Immature natural killer cell (primary cell): ENCODE measurements around the gene COL4A1. TPM values are rescaled to one million over a fixed set of nuclear protein-coding genes. Genes with fewer than 3 reads are reported as not detected.
A peak's percentile ranks its signal among the peaks of the same experiment; 100 is the strongest.

Source experiments
- DNase-seq, 3 donors: peaks; one replicate each; pipeline ENCODE4 v3.0.0; 2022; ENCODE audit warnings: mixed read lengths in 1 of 3
- H3K27ac Mint-ChIP-seq, 6 donors: one replicate each; pipeline ENCODE4 v1.8.0; 2020; ENCODE audit warnings: mixed read lengths in 6 of 6, mild to moderate bottlenecking in 5 of 6, inconsistent platforms in 4 of 6, moderate library complexity in 3 of 6
- H3K27me3 Mint-ChIP-seq, 3 donors: one replicate each; pipeline ENCODE4 v1.8.0; 2020 to 2021; ENCODE audit warnings: low read depth in 3 of 3, mild to moderate bottlenecking in 3 of 3, mixed read lengths in 3 of 3, moderate library complexity in 3 of 3, inconsistent platforms in 1 of 3
- H3K36me3 Mint-ChIP-seq, 3 donors: one replicate each; pipeline ENCODE4 v1.8.0; 2020; ENCODE audit warnings: mixed read lengths in 3 of 3, inconsistent platforms in 2 of 3, mild to moderate bottlenecking in 2 of 3
- H3K4me1 Mint-ChIP-seq, 2 donors: one replicate each; pipeline ENCODE4 v1.8.0; 2020; ENCODE audit warnings: inconsistent platforms in 2 of 2, mild to moderate bottlenecking in 2 of 2, mixed read lengths in 2 of 2, moderate library complexity in 1 of 2
- H3K4me3 Mint-ChIP-seq, 5 donors: one replicate each; pipeline ENCODE4 v1.8.0; 2020; ENCODE audit warnings: mild to moderate bottlenecking in 5 of 5, mixed read lengths in 5 of 5, inconsistent platforms in 3 of 5, moderate library complexity in 3 of 5
- H3K9me3 Mint-ChIP-seq, 6 donors: one replicate each; pipeline ENCODE4 v1.8.0; 2020; ENCODE audit warnings: mild to moderate bottlenecking in 6 of 6, mixed read lengths in 6 of 6, inconsistent platforms in 4 of 6, moderate library complexity in 3 of 6
- polyA plus RNA-seq, 3 donors: library from polyadenylated mRNA; unstranded; fragments of 300-500 nt; fragmentation: Illumina TruSeq; gene quantifications; one replicate each; pipeline ENCODE4 v1.2.3, GENCODE V29; 2021

The COL4A1 gene
- polyA plus RNA-seq, 3 donors from 2014 or later = not detected

DNA sequence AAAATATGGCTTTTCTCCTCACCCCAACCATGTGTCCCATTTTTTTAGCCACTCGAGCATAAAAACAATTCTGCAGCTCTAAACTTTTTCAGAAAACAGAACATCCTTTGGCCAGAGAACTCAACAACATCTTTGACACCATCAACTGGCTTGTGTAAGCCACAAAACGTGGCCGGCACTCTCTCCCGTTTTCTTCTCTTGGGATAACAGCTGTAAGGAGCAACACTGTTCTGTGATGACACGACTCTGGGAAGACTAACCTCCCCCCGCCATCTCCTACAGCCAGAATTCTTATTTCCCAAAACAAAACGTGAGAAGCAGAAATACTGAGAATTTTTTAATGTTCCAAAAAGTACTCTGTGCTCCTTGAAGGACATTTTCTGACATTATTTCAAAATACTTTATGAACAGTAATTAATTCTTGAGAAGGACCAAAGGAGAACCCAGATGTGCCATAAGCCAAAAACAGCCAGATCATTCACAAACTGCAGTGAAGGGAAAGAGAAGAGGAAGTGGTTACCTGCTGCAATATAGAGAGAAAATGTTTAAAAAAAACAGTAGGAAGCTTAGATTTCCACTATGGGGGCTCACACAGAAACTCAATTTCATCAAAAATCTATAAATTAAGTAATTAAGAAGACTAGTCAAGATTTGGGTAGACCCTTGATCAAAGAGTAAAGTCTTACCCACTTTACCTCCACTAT lies 25.8 kb downstream of the COL4A1 start:
- no peaks in the 10 kb centered on the region for H3K36me3 Mint-ChIP-seq
- no peaks in the 10 kb centered on the region for H3K9me3 Mint-ChIP-seq
- no peak for DNase-seq
- peak overlapping the region in 1 of 6 donors; percentile 52 for H3K27ac Mint-ChIP-seq
- H3K27me3 Mint-ChIP-seq = peaks cover 6 to 9% (median 6%) of the 10 kb centered on the region in 3 donors
- no peaks in the 10 kb centered on the region for H3K4me1 Mint-ChIP-seq
- H3K4me3 Mint-ChIP-seq = no peak overlapping the region

DNA sequence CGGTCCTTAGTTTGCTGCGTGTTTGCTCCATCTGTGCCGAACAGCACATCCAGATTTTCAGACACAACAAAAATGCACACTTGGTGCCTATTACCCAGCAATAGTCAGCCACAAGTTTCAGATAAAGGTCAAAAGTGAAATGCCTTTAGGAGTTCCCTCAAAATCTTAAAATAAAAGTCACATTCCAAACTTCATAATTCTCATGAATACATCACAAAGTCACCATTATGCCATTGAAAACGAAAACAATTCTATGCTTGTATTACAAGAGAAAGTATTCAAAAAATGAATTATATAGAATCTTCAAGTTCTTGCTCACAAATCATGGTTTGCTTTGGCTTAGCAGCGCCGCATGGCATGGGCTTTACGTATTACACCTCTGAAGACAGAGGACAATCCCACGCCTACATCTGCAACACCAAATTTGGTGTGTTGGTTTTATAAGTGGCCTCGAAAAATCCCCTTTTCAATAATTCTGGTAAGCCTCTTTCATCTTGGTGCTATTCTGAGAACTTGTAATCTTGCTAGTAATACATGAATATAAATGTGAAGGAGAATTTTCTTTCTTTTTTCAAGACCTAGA lies 26.6 kb downstream of the COL4A1 start:
- H3K27ac Mint-ChIP-seq = no peak overlapping the region
- no peaks in the 10 kb centered on the region for H3K4me1 Mint-ChIP-seq
- peaks cover 6 to 7% (median 6%) of the 10 kb centered on the region in 3 donors for H3K27me3 Mint-ChIP-seq
- no peak for DNase-seq
- H3K4me3 Mint-ChIP-seq = no peak overlapping the region
- H3K36me3 Mint-ChIP-seq = no peaks in the 10 kb centered on the region
- H3K9me3 Mint-ChIP-seq = no peaks in the 10 kb centered on the region

DNA sequence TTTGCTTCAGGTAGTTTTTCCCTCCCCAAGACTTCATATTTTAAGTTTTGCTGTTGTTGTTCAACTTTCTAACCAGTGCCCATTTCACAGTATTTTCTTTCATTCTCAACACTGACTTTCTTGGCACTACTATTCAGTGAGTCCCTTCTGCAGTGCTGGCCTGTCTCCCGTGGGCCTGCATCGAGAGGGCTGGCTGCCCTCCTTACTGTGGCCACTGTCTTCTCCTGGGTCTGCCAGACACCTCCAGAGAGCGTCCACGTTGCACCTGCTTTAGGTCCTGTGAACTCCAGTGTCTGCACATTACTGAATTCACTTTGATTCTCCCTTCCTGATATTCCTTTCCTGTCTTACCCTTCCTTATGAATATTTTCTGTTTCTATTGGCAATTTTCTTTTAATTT lies 27.3 kb downstream of the COL4A1 start:
- Mint-ChIP-seq H3K4me1 (no peaks in the 10 kb centered on the region), H3K4me3 (no peak overlapping the region), H3K27ac (no peak overlapping the region), H3K9me3 (no peaks in the 10 kb centered on the region), H3K36me3 (no peaks in the 10 kb centered on the region), H3K27me3 (peaks cover 6 to 7% (median 6%) of the 10 kb centered on the region in 3 donors)
- no peak for DNase-seq

DNA sequence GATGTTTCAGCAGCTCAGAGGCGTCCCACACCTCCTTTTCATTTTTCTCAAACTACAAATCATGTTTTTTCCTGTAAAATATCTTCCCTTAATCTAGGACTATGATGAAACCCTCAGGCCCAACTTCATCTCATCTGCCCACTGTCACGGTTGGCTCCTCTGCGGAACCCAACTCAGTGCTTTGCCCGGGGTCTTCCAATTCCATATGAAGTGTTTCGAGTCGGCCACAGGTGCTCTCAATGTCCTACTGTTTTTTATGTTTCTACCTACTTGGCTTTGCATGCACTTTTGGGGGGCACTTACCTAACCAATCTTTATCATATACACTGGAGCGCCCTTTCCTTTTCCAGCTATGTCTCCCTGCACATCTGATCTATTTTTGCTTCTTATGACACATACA lies 28.1 kb downstream of the COL4A1 start:
- Mint-ChIP-seq H3K27ac (no peak overlapping the region), H3K36me3 (no peaks in the 10 kb centered on the region), H3K4me1 (no peaks in the 10 kb centered on the region), H3K9me3 (no peaks in the 10 kb centered on the region), H3K27me3 (peaks cover 5 to 7% (median 6%) of the 10 kb centered on the region in 3 donors), H3K4me3 (no peak overlapping the region)
- DNase-seq = no peak

DNA sequence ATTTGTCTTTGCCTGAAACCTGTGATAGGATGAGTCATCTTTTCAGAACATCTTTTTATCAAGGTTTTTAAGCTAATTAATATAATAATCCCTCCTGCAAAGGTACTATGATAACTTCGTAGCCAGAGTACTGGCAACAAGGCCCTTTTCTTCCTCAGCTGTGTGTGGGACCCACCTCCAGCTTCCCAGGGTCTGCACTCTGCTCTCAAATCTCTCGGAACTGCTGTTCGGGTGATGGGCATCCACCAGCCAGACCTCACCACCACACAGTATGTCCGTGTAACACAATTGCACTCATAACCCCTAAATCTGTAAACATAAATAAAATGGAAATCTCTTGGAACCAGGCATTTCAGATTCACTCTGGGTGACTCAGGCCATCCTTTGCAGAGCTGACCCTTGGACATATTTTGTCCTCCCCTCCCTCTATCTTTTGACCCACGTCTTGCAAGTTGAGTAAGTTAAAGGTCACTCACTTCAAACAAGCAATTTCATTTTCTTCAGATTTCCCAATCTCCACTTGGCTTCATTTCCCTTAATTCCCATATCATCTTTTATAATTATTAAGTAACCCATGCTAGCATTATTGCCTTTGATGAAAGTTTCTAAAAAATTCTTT lies 29.5 kb downstream of the COL4A1 start:
- H3K4me3 Mint-ChIP-seq = no peak overlapping the region
- no peaks in the 10 kb centered on the region for H3K4me1 Mint-ChIP-seq
- H3K9me3 Mint-ChIP-seq = no peaks in the 10 kb centered on the region
- DNase-seq = no peak
- H3K27me3 Mint-ChIP-seq = peaks cover 5 to 9% (median 6%) of the 10 kb centered on the region in 3 donors
- no peak overlapping the region for H3K27ac Mint-ChIP-seq
- no peaks in the 10 kb centered on the region for H3K36me3 Mint-ChIP-seq

DNA sequence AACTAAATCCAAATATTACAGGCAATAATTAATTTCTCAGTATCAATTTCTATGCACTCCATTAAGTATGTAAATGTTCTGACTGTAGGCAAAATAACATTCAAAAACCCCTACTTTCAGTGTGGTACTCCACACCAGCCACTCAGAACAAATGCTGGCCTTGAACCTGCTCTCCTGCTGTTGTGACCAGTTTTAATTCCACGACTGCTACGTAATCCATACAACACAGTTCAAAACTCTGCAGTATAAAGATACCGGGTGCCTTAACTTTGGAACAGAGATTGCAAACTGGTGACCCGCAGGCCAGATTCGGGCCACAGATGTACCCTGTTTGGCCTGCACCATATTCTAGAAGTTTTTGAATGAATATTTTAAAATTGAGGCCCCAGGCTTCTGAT lies 30.4 kb downstream of the COL4A1 start:
- peaks cover 4 to 9% (median 4%) of the 10 kb centered on the region in 3 donors for H3K27me3 Mint-ChIP-seq
- no peak overlapping the region for H3K4me3 Mint-ChIP-seq
- H3K4me1 Mint-ChIP-seq = no peaks in the 10 kb centered on the region
- no peaks in the 10 kb centered on the region for H3K9me3 Mint-ChIP-seq
- H3K27ac Mint-ChIP-seq = no peak overlapping the region
- H3K36me3 Mint-ChIP-seq = no peaks in the 10 kb centered on the region
- no peak for DNase-seq

DNA sequence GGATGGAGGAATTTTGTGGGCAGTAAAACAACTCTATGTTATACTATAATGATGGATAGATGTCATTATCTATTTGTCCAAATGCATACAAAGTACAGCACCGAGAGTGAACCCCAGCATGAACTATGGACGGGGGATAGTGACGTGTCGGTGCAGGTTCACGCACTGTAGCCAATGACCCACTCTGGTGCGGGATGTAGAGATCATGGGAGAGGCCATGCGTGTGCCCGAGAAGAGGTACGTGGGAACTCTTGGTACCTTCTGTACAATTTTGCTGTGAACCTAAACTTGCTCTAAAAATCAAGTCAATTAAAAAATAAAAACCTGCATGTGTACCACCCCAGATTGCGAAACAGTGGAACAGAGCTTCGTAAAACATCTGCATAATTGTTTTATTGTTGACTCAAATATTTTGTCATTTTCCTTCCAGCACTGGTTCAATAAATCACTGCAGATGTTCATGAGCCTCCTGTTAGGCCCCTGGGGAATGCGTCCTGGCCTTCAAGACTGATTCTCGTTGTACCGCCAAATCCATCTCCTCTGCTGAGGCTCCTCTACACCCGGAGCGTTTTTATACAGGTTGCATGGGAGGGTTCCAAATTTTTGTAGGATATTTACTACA lies 30.9 kb downstream of the COL4A1 start:
- Mint-ChIP-seq H3K9me3 (no peaks in the 10 kb centered on the region), H3K4me1 (no peaks in the 10 kb centered on the region), H3K27me3 (peaks cover 2 to 9% (median 3%) of the 10 kb centered on the region in 3 donors), H3K4me3 (no peak overlapping the region), H3K27ac (no peak overlapping the region), H3K36me3 (no peaks in the 10 kb centered on the region)
- no peak for DNase-seq

DNA sequence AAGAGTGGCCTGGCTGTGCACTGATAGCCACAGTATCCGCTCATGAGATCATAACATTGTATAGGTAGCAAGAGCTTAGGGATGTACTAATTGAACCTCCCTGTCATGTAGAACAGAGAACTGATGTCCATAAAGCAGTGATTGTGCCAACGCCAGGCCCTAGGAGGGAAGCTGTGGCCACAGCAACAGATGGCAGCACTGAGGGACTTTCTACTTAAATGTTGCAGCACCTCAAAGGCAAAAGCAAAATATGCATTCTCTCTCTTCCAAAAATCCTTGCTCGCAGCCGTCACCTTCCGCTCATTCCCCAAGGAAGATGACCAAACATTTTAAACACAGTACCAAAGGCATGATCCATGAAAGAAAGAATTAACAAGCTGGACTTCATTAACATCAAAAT lies 32.3 kb downstream of the COL4A1 start:
- Mint-ChIP-seq H3K4me1 (no peaks in the 10 kb centered on the region), H3K27ac (no peak overlapping the region), H3K27me3 (peaks cover 2 to 9% (median 3%) of the 10 kb centered on the region in 3 donors), H3K9me3 (no peaks in the 10 kb centered on the region), H3K4me3 (no peak overlapping the region), H3K36me3 (no peaks in the 10 kb centered on the region)
- no peak for DNase-seq

DNA sequence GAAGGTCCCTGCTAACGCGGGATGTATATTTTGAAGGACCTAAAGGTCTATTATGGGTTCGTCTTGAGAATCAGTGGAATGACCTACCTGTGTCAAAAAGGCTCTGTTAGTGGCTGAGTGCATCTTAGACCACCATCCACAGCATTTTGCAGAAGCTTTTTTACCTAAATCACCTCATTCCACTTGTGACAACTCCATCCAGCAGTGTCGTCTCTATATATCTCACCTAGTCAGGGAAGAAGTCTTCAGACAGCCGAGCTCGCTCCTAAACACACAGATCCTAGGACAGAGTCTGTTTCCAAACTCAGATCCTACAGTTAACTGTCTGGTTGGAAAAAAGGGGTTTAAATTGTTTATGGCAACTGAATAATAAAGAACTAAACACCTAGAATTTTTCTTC lies 33.7 kb downstream of the COL4A1 start:
- Mint-ChIP-seq H3K4me1 (no peaks in the 10 kb centered on the region), H3K4me3 (no peak overlapping the region), H3K27ac (no peak overlapping the region), H3K36me3 (no peaks in the 10 kb centered on the region), H3K9me3 (no peaks in the 10 kb centered on the region), H3K27me3 (peaks cover 0 to 9% (median 2%) of the 10 kb centered on the region in 3 donors)
- no peak for DNase-seq

DNA sequence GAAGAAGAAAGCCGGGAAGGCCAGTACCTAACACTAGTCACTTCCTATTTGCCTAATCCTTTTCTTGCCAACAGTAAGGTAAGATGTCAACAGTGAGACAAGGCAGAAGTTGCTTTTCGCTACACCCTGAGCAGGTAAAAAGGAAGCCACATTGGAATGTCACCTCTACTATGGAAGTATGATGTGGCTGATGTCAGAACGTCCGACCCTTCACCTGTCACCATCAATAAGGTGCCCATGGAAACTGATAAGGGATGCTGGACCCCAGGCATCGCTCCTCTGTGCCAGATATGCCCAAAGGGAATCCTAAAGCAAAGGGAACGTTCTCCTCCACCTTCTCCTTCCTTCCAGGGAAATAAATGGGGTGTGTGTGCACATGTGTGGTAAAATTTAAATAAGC lies 34.3 kb downstream of the COL4A1 start:
- H3K9me3 Mint-ChIP-seq = no peaks in the 10 kb centered on the region
- no peaks in the 10 kb centered on the region for H3K4me1 Mint-ChIP-seq
- no peak overlapping the region for H3K27ac Mint-ChIP-seq
- no peak for DNase-seq
- H3K4me3 Mint-ChIP-seq = no peak overlapping the region
- no peaks in the 10 kb centered on the region for H3K36me3 Mint-ChIP-seq
- peaks cover 0 to 9% (median 2%) of the 10 kb centered on the region in 3 donors for H3K27me3 Mint-ChIP-seq

DNA sequence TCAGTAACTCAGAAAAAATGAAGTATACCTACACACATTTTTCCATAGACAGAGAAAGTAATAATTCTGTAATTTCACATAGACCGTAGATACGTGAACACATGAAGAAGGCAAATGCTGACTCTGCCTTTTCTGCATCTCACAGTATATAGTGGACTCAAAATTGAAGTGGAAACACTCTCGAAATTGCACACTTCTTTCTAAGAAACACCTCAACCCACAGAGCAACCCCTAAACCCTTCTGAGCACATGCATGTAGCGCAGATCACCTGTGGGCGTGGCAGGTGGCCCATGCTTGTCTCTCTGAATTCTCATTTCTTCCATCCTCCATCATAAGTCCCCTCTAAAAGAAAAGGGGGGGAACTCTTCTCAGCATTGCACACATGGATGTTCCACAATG lies 34.7 kb downstream of the COL4A1 start:
- DNase-seq = no peak
- H3K36me3 Mint-ChIP-seq = no peaks in the 10 kb centered on the region
- H3K4me3 Mint-ChIP-seq = no peak overlapping the region
- peaks cover 0 to 9% (median 2%) of the 10 kb centered on the region in 3 donors for H3K27me3 Mint-ChIP-seq
- no peak overlapping the region for H3K27ac Mint-ChIP-seq
- no peaks in the 10 kb centered on the region for H3K4me1 Mint-ChIP-seq
- no peaks in the 10 kb centered on the region for H3K9me3 Mint-ChIP-seq

DNA sequence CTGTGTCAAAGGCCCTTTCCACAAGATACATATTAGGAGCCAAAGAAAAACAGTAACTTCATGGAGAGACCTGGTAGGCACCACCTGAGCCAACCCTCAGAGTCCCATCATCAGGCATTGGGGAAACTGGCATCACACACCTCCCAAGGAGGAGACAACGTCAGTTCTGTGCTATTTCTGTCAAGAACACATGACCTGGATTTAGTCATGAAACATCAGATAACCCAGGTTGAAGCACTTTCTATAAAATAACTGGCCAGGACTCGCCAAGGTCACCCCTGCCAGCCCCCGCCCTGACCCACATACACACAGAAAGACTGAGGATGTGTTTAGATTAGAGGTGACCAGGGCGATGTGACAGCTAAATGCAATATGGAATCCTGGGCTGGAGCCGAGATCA lies 35.6 kb downstream of the COL4A1 start:
- Mint-ChIP-seq H3K4me1 (no peaks in the 10 kb centered on the region), H3K27ac (no peak overlapping the region), H3K4me3 (no peak overlapping the region), H3K36me3 (no peaks in the 10 kb centered on the region), H3K9me3 (no peaks in the 10 kb centered on the region), H3K27me3 (peaks cover 0 to 12% (median 2%) of the 10 kb centered on the region in 3 donors)
- DNase-seq = no peak

DNA sequence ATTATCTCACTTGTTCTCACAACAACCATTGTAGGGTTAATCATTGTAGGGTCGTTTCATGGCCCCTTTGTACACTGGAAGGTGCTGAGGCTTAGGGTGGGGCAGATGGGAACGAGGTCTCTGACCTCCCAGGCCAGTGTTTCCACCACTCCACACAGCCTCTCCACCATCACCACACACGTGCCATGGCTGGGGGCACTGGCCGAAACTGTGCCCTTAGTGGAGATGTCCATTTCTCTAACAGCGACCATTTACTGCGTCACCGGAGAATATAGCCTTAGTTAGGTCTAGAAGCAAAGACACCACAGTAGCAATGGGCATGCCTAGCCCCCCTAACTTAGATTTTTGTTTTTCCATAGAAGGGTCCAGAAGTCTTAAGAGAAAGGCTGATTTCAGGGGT lies 36.5 kb downstream of the COL4A1 start:
- no peak for DNase-seq
- Mint-ChIP-seq H3K4me3 (no peak overlapping the region), H3K9me3 (no peaks in the 10 kb centered on the region), H3K27ac (no peak overlapping the region), H3K4me1 (no peaks in the 10 kb centered on the region), H3K36me3 (no peaks in the 10 kb centered on the region), H3K27me3 (peaks cover 0 to 12% (median 2%) of the 10 kb centered on the region in 3 donors)

DNA sequence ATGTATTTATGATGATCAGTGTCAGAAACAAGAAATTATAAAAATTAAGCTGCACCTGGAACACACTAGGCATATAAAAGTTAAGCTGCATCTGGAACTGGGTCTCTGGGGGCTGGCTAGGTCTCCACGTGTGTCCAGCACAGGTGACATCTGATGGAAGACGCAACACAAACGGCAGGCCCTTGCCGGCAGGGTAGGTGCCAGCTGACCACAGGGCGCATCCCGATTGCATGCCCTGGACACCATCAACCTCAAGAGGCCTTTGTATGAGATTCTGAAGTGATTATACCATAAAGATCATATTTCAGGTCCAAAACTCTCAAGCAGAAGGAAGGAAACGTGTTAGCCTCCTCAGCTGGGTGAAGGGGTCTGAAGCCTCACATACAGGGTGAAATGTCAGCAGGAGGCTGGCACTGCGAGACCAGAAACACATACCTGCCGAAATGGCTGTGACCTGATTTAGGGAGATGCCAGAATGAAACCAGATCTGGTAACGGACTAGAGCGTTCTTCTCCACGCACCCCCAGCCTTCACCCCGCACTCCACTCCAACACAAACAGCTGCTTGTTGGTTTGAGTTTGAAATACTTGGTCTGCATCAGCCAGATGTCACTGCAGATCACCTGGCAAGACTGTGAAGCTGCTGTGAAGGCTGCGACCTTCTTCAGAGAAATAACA lies 37.3 kb downstream of the COL4A1 start:
- DNase-seq = no peak
- no peak overlapping the region for H3K4me3 Mint-ChIP-seq
- H3K4me1 Mint-ChIP-seq = no peaks in the 10 kb centered on the region
- no peaks in the 10 kb centered on the region for H3K9me3 Mint-ChIP-seq
- no peaks in the 10 kb centered on the region for H3K36me3 Mint-ChIP-seq
- H3K27ac Mint-ChIP-seq = no peak overlapping the region
- peaks cover 0 to 13% (median 5%) of the 10 kb centered on the region in 3 donors for H3K27me3 Mint-ChIP-seq
